ENCODE measurements around the gene TULP3.

The TULP3 gene

DNA sequence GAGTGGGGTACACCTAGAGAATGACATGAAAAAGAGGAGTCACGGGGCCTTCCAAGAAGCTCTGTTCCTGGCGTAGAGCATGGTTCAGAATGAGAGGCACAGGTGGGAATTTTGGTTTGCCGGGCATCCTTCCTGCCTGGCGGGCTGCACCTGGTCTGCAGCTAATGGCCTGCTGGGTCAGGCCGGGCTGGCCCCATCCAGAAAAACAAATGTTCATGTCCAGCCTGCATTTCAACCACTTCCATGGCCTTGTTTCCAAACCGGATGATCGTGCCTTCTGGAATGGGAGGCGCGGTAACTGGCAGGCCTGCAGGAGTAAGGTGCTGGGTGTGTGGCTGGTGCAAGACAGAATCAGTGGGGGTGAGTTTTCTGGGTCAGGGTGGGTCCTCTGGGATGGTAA, 82.9 kb downstream of the TULP3 start:
- DNase-seq, result no peak

- DNase-seq, result no peak
These were observed 83.9 kb downstream of the TULP3 start for GRCh38 chr12:2974560-2974971.

DNA sequence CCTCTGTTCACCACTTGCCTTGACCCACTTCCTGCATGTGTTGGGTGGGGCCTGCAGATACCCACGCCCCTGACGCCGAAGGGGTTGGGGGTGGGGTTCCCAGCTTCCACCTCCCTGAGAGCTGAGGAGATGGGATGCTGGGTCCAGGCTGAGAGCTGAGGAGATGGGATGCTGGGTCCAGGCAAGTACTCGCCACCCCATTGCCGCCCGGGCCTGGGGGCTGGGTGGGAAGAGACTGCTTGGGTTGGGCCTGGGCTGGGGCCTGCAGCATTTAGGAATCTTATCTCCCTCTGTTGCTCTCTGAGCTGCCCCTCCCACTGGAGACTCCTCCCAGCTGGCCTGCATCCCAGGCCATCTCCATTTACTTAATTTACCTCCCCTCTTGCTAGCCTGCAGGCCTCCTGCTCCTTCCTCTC, 85.9 kb downstream of the TULP3 start:
- DNase-seq, result no peak

DNA sequence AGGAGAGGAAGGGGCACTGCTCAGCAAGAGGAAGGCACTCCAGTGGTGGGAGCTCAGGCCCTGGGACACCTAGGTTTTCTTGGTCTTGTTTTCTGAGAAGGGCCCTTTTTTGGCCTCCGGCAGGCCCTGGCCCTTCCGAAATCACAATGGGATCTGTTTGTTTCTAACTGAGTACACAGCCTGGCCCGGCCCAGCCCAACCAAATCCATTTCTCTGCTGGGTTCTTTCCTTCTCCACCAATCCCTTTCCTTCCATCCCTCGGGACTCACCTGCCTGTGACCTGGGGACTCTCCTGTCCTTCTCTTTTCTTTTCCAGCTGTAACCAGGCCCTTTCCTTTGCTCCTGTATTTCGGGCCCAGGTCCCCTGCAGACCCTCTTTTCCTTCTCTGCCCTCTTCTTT, 87.1 kb downstream of the TULP3 start:
- no peak for DNase-seq

GRCh38 chr12:2979806-2980205, 89.1 kb downstream of the TULP3 start:
- no peak for DNase-seq

DNA sequence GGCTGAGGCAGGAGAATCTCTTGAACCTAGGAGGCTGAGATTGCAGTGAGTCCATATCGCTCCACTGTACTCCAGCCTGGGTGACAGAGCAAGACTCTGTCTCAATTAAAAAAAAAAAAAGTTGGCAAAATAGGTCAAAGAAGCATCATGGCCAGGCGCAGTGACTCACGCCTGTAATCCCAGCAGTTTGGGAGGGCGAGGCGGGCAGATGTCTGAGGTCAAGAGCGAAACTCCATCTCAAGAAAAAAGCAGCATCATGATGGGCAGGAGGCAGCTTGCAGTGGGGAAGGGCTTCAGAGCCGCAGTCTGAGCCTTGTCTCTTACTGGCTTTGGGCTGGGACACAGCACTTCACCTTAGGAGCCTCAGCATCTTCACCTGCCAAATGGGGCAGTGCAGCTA, 89.9 kb downstream of the TULP3 start:
- no peak for DNase-seq

DNA sequence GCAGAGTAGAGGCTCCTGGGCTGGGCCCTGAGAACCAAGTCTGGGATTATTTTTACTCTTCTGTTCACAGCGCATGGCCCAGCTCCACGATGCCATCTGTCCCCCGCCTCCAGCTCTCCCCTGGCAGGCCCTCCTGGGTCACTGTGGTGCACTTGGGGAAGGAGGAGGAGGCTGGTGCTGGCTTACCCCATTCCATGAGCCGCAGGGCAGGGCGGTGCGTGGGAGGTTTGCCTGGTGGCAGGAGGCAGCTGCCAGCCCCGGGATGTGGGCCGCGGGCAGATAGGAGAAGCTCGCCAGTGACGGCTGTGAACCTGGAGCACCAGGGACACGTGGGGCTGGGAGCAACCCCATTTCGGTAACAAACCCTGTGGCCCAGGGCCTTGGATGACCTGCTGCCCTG, 91.7 kb downstream of the TULP3 start:
- DNase-seq, result no peak

DNA sequence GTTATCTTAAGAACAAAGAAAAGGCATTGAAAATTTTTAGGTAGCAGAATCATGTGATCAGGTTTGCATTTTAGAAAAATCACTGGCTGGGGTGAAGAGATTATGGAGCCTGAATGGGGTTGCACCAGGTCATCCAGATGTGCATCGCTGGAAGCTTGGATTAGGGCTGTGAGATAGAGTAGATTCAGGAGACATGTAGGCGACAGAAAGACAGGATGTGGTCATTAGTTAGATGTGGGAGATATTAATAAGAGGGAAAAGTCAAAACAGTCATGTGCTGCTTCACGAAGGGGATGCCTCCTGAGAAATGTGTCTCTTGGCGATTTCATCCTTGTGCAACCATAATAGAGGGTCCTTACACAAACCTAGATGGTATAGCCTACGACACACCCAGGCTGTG, 93.6 kb downstream of the TULP3 start:
- no peak for DNase-seq

DNA sequence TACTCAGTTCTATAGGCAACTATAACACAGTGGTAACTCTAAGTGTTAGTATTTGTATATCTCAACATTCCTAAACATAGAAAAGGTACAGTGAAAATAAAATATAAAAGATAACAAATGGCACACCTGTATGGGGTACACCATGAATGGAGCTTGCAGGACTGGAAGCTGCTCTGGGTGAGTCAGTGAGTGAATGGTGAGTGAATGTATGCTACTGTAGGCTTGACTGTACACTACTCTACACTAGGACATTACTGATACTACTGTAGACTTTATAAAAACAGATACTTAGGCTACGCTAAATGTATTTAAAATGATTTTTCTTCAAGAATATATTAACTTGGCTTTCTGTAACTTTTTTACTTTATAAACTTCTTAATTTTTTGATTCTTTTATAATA, 94.0 kb downstream of the TULP3 start:
- DNase-seq, result no peak

DNA sequence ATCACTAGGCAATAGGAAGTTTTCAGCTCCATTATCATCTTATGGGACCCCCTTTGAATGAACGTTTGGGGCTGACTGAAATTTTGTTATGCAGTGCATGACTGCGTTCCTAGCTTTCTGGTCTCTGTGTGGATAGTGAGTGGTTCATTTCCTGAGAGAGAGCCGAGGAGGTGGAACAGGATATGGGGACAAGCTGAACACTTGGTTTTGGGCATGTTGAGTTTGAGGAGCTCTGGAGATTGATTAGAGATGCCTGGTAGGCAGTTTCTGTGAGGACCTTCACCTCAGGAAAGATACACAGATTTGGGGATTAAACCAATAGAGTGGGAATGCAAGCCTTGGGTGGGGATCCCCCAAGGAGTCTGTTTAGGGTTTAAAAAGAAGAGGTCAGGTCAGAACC, 96.2 kb downstream of the TULP3 start:
- no peak for DNase-seq

DNA sequence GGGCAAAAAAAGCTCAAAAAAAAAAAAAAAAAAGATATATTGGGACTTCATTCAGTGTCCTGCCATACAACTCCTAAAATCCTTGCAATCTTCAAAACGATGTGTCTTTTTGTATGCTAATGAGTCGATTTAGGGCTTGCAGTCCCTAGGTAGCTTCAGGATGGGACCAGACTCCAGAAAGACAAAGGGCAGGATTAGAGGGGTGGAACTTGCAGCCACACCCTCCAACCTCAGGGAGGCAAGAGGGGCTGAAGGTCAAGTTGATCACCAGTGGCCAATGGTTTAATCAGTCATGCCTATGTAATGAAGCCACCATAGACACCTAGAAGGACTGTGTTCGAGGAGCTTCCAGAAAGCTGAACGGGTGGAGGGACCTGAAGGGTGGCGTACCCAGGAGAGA, 97.8 kb downstream of the TULP3 start:
- no peak for DNase-seq

All from CD4-positive, alpha-beta T cell treated with Interleukin-10 for 1 hour (primary cell).